DND-41 (cell line): ENCODE measurements around the gene CSRP3.

Experiments used
- CTCF ChIP-seq: IDR thresholded peaks from 2 replicates; pipeline ENCODE4 v1.5.1; 2012; ENCODE audit warnings: borderline replicate concordance, low read length, moderate library complexity, mild to moderate bottlenecking; ENCODE audit not compliant: poor library complexity, severe bottlenecking; ENCODE audit errors: extremely low read depth
- EZH2 ChIP-seq: IDR thresholded peaks from 3 replicates; pipeline ENCODE4 v1.6.1; 2012; ENCODE audit warnings: borderline replicate concordance, low read depth, mild to moderate bottlenecking, moderate library complexity, low read length, inconsistent platforms; ENCODE audit not compliant: severe bottlenecking

- TF ChIP-seq CTCF (no peak), EZH2 (no peak)
Measured at GRCh38 chr11:19187833-19188258, 13.9 kb downstream of the CSRP3 start.
